ENCODE measurements around the gene CLIP2.
A peak's percentile ranks its signal among the peaks of the same experiment; 100 is the strongest.
"Not testable (repeated sequence)": the region's sequence is repeated elsewhere in the genome, so short reads cannot be mapped to it uniquely, and the experiment has no call there.

CLIP2 gene

GRCh38 chr7:74371381-74372341 lies 82.5 kb downstream of the CLIP2 start:
- DNase-seq: peak; percentile 46

GRCh38 chr7:74372511-74373111 lies 83.4 kb downstream of the CLIP2 start:
- peak; percentile 27 for DNase-seq

GRCh38 chr7:74373536-74373935 lies 84.3 kb downstream of the CLIP2 start:
- DNase-seq: no peak

- DNase-seq: no peak
Measured at GRCh38 chr7:74375726-74376220, 86.6 kb downstream of the CLIP2 start.

- DNase-seq: no peak
Measured at GRCh38 chr7:74376256-74377036, 87.2 kb downstream of the CLIP2 start.

- DNase-seq: no peak
Measured at GRCh38 chr7:74379938-74380337, 90.7 kb downstream of the CLIP2 start.

- DNase-seq: no peak
Measured at GRCh38 chr7:74380720-74381119, 91.5 kb downstream of the CLIP2 start.

GRCh38 chr7:74384086-74384485 lies 94.9 kb downstream of the CLIP2 start:
- DNase-seq: not testable (repeated sequence)

GRCh38 chr7:74384854-74385253 lies 95.6 kb downstream of the CLIP2 start:
- DNase-seq: not testable (repeated sequence)

- DNase-seq: no peak
Measured at GRCh38 chr7:74387606-74388005, 98.4 kb downstream of the CLIP2 start.

GRCh38 chr7:74388880-74389415 lies 99.7 kb downstream of the CLIP2 start:
- no peak for DNase-seq

GRCh38 chr7:74393722-74394121 lies 104.5 kb downstream of the CLIP2 start:
- DNase-seq: not testable (repeated sequence)

- not testable (repeated sequence) for DNase-seq
Measured at GRCh38 chr7:74394601-74395000, 105.4 kb downstream of the CLIP2 start.

- DNase-seq: no peak
Measured at GRCh38 chr7:74395745-74396311, 106.6 kb downstream of the CLIP2 start.

GRCh38 chr7:74396993-74397392 lies 107.8 kb downstream of the CLIP2 start:
- no peak for DNase-seq

GRCh38 chr7:74398426-74398825 lies 109.2 kb downstream of the CLIP2 start:
- no peak for DNase-seq

GRCh38 chr7:74399006-74399405 lies 109.8 kb downstream of the CLIP2 start:
- no peak for DNase-seq

- no peak for DNase-seq
Measured at GRCh38 chr7:74400420-74401136, 111.4 kb downstream of the CLIP2 start.

- DNase-seq: peak; percentile 70
Measured at GRCh38 chr7:74401137-74401859, 112.1 kb downstream of the CLIP2 start.

GRCh38 chr7:74402668-74403067 lies 113.5 kb downstream of the CLIP2 start:
- not testable (repeated sequence) for DNase-seq
